B cell (primary cell): ENCODE data around the gene SYNPR.

ENCODE experiments used
- CTCF ChIP-seq: fragments of 200-600 bp; IDR thresholded peaks from one replicate; pipeline ENCODE4 v1.8.0; 2022; ENCODE audit warnings: antibody characterized with exemption, mild to moderate bottlenecking
- EZH2 ChIP-seq: IDR thresholded peaks from 2 replicates; pipeline ENCODE4 v1.6.1; 2012; ENCODE audit warnings: borderline replicate concordance, low read depth, mild to moderate bottlenecking, moderate library complexity, low read length; ENCODE audit not compliant: insufficient read depth, poor library complexity, severe bottlenecking

- TF ChIP-seq CTCF = no peak
- TF ChIP-seq EZH2 = no peak
Observed at GRCh38 chr3:63565220-63565619, 287.1 kb downstream of the SYNPR start.
